UCSD-AML1 (cell line): ENCODE data around the gene CMIP.

Source experiments
- DNase-seq: peaks from one replicate; lab custom pipeline; 2025; ENCODE audit not compliant: unreplicated experiment; lab: John Stamatoyannopoulos, UW

The CMIP gene

DNA sequence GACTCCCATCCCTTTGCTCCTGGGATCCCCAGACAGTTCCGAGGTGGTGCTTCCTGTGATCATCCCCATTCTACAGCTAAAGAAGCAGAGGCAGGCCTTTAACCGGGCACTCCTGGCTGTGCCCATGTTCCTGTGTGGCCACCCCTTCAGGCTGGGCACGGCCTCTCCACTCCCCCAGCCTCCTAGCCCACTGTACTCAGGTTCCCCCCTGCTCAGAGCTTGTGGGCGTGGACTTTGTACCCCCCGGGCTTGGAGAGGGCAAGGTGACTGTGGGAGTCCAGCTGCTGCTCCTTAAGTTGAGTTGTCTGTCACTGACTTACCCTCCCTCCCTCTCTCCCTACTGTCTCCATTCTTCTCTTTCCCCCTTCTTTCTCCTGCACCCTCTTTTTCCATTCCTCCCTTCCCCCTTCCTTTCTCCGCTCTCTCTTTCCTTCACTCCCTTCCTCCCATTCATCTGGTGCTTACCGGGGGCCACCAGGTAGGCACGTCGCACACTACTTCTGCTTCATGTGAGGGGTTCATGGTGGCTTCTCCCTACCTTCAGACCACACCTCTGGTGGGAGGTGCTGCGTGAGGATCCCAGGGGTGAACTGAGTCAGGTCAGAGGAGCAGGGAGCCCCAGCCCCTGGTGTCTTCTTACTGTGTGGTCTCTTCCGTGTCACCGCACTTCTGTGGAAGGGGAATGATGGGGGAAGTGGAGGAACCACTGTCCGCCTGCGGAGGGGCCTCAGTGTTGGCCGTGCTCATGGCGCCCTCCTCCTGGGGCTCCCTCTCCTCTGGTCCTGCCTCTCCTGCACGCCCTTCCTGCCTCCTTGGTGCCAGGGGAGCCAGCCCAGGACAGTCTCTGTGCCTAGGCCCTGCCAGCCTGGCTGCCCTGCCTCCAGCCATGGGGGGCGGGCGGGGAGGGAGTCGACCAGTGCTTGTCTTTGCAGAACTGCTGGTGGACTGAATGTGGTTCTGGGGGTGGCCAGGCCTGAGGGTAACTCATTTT, 29.7 kb downstream of the CMIP start:
- DNase-seq = no peak

DNA sequence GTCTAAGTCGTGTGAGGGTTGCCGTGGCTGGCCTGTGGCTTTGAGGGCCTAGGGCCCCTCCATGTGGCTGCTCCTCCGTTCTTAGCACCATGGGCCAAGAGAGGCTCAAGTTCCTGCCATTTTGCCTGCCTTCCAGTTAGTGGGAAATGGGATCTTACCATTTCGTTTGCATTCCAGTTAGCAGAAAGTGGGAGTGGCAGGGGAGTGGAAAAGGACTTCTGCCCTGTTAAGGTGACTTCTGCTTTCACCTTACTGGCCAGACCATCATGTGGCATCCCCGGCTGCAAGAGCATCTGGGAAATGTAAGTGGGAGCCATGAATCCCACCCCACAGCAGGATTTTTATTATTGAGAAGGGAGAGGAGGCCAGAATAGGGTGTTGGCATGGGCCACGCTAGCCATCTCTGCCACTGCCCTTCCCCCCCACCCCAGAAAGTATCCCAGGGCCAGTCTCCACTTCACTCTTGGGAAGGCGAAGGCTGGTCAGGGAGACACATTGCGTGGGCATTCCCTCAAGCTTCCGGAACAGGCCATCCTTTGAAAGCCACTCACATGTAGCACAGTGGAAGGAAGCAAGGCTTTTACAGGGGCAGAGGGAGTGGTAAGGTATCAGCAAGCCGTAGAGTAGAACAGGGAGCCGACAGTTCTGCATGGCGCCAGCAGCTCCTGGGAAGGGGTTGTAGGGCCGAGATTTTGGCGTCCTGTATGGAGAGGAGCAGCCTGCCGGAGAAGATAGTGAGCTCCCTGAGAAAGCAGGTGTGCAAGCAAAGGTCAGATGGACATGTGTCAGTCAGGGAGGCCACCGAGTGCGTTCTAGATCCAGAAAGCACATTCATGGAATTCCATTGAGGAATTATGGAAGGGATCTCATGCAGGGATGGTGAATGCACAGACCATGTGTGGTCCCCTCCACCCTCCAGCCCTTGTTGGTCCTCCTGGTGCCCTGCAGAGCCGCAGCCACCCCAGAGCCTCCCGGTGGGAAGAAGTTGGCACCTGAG, 33.4 kb downstream of the CMIP start:
- peak; percentile 38 for DNase-seq

DNA sequence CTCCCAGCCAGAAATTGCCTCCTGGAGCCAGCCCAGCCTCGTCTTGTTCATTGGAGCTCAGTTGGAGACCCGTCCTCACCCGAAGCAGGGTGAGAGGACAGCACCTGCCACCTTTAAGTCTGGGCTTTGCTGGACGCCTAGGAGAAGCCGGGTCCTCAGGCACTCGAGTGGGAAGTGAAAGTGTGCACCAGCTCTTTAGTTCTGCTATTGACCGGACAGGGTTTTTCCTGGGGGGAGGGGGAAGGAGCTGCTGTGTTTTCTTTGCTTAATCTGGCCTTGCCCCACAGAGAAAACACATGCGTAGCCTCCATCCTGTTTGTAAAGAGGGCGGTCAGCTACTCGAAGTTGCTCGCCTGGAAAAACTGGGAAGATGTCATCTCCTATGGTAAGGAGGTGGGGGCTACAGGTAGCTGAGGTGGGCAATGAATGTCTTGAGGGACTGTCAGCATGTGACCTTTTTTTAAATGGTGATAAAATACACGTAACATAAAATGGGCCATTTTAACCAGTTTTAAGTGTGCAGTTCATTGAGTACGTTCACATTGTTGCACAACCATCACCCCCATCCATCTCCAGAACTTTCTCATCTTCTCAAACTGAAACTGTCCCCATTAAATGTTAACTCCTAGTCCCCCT, 34.4 kb downstream of the CMIP start:
- peak; percentile 66 for DNase-seq

DNA sequence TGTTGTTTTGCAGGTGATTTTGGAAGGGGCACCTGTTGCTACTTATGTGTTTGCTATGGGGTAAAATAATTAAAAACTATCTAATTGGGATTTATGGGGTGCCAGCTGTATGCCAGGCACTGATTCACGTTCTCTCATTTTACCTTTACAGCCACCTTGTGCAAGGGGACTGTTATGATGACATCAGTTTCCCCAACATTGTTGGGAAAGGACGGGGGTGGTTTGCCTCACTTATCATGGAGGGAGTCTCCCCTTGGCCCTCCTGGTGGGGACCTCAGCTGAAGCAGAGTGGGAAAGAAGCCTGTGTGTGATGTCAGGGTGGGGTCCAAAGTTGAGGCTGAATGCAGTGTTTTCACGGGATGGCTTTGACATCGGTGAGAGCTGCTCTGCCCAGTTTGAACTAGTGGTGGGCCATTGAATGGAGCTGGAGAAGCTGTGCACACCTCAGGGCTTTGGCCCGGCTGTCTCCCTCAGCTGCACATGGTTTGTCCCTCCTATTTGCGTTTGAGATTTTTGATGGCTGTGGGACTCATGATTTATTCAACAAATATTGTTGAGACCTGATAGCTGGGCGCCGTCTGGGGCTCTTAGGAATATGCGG, 36.1 kb downstream of the CMIP start:
- DNase-seq = no peak

- DNase-seq = peak; percentile 74
Observed at GRCh38 chr16:81481207-81481821, 36.7 kb downstream of the CMIP start.

DNA sequence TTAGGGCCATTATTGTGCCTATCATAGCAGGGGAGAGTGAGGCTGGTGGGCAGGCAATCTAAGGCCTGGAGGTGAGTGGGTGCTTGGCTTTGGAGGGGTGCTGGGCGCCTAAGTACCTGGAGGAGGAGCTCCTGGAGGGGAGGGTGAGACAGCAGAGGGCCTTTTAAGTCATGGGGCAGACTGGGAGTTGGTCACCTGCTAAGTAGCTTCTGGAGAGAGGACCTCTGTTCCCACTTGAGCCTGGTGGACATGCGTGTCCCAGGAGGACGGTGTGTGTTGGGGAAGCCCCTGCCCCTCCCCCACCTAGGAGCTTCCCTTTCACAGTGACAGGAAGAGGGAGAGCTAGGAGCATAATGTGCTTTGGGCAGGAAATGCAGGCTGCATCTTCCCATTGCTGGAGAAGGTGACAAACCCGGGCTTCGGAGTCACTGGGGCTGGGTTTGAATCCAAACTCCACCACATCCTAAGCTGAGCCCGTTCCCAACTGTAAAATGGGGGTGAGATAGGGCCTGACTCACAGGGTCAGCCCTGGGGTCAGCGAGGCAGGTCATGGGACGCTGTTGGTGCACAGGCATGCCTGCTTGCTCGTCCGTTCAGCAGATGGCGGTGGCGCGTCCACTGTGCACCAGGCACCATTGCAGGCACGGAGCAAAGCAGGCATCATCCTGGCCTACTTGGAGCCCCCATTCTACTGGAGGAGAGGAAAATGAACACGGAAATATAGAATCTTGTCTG, 37.9 kb downstream of the CMIP start:
- DNase-seq = peak; percentile 26

DNA sequence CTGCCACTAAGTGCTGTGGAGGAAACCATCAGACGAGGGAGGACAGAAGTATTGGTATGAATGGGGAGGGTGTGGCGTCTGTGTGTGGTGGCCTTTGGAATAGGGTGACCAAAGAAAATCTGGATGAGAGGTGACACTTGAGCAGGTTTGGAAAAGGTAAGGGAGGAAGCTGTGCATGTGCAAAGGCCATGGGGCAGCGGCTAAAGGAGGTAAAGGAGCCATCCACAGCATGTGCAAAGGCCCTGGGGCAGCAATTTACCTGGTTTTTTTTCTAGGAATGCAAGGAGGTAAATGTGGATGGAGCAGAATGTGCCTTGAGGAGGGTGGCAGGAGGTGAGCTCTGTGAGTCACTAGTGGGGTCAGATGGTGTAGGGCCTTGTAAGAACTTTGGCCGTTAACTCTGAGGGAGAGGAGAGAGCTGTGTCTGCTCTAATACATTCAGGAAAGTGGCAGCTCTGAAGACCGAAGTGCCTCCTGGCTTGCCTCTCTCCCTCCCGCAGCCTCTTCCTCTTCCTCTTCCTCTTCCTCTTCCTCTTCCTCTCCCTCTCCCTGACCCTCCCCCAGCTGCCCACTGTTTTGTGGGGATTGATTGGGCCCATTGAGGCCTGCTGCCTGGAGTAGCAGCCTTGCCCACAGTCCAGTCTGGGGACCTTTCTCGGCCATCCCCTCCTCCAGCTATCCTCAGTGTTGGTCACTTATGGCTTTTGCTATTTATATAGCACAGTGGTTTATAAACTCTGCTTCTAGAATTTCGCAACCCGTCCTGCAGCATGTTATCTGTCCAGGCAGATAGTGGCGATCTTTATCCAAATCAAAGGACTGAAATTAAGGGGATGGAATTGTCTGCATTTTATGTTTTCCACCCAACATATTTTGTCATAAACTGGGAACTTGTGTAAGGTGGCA, 38.7 kb downstream of the CMIP start:
- DNase-seq = peak; percentile 60

DNA sequence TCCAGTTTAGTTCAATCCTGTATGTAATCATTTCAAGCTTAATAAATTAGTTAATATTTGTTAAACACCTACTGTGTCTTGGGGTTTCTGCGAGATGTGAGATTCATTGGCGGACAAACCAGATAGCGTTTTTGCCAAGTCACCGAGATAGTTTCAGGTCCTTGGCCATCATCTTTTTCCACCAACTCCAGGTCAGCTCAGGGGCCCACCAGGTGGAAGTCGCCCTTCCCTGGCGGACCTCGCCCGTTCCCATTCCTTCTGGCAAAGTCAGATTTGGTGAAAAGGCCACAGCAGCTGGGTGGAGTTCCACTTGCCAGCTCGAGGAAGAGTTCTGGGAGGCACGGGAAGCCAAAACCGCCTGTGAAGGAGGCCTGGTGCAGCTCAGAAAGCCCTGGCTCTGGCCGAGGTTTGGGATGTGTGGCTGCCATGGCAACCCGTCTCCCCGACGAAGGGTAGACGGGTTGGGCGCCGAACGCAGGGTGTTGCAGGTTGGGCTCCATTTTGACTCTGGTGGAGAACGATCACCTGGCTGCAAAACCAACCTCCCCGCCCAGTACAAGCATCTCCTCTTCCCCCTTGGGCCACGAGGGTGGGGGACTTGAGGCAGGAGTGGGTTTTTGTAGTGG, 39.5 kb downstream of the CMIP start:
- no peak for DNase-seq

- no peak for DNase-seq
Observed at GRCh38 chr16:81484908-81485624, 40.5 kb downstream of the CMIP start.

DNA sequence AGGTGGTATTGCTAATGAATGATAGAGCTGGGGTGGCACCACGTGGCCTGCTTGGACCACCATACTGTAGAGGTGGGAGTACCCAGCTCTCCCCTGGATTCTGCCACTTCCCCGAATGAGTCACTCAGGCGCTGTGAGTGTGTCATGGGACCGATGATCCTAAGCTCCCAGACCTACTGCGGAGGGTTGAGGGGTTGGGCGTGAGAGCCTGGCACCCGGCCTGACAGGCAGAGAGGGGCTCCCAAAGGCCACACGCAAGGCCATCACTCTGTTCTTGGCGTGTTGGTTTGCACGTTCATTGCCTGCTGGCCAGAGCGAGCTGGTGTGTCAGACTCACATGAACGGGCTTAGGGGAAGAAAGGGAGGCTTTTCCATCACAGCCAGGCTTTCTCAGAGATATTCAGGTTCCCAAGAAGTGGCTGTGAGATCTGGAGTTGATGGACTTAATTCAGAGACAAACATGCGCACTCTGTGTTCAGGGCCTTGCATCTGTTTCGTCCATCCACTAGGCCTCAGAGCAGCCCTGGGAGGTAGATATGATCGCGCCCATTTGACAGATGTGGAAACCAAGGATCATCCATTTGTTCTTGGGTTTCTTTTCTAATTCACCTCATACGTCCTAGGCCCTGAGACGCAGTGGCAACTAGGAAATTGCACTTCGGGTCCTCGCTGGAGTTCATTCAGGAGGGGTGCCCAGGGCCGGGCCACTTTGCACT, 41.4 kb downstream of the CMIP start:
- no peak for DNase-seq

- DNase-seq = no peak
Observed at GRCh38 chr16:81486540-81487061, 42.0 kb downstream of the CMIP start.

DNA sequence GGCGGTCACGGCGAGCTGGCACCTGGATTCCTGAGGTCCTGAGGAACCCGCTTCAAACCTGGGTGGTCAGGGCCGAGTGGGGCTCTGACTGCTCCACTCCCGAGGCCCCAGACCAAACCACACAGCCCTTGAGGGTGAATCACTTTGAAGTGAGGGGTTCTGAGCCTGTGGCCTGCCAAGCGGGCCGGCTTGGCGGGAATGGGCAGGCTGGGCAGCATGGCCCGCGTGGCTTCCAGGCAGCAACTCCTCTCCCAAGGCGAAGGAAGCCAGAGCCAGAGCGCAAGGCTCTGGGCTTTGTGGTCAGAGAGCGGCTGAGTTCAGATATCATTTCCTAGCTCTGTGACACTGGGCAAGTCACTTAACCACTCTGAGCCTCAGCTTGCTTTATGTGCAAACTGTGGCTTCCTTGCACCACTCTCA, 42.7 kb downstream of the CMIP start:
- DNase-seq = peak; percentile 32

DNA sequence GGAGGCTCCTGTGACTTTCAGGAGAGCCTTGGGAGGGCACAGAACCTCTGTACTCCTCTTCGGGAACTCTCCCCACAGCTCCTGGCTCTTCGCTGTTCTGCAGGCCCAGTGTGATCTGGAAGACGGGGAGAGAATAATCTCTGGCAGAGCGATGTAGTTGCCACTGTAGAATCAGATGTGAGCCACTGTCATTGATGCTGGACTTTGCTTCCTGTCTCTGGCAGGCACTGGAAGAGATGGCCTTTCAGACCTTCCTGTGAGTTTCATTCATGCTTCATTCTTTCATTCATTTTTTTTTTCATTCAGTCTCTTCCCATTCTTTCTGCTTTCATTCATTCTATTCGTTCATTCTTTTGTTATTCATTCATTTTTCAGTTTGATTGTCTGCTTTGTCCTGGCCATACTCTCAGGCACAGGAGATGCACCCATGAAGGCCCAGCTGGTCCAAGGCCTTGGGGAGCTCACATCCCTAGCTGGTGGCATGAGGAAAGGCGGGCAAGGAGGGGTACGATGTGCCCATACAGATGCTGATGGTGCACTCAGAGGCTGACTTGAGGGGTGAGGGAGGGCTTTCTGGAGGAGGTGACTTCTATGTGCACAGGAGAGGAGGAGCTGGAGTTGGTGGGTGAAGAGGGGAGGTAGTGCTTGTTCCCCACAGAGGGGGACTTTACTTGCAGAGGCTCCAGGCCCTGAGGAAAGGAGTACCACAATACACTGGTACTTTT, 44.2 kb downstream of the CMIP start:
- DNase-seq = no peak

GRCh38 chr16:81489547-81490267, 45.1 kb downstream of the CMIP start:
- DNase-seq = no peak

GRCh38 chr16:81491541-81492188, 47.1 kb downstream of the CMIP start:
- no peak for DNase-seq
